ENCODE data around the gene COPZ2.

COPZ2 gene

DNA sequence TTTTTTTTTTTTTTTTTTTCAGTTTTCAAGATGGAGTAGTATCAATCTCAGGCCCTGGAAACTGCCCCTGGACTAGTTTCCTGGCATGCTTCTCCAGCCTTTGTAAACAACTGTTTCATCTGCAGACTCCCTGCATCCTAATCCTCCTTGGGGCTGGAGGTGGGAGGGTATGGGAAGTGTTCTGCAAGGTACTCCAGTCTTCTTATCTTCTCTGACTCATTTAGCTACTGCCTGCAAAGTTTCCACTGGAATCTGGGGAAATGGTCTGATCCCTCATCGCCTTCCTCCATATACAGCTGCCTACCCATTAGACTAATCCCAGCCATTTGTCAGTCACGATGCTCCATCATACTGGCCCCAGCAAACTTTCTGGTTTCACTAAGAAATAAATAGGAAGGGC, 21.5 kb downstream of the COPZ2 start:
- Histone ChIP-seq H3K4me2 (no peak overlapping the region), H3K27me3 (ENCODE audit: insufficient read depth, low read depth) (no peaks in the 10 kb centered on the region; the same call in 1 of the 2 replicates), H3K36me3 (ENCODE audit: insufficient read depth) (no peaks in the 10 kb centered on the region), H4K20me1 (ENCODE audit: insufficient read depth) (no peaks in the 10 kb centered on the region), H3K27ac (no peak overlapping the region), H3K4me3 (IDR thresholded peaks at IDR 0.05; ENCODE audit: insufficient read depth, low read depth, low read length) (no peak overlapping the region), H3K9ac (no peak overlapping the region), H3K79me2 (ENCODE audit: insufficient read depth, low read depth) (no peaks in the 10 kb centered on the region), H2AFZ (ENCODE audit: low read depth) (no peak overlapping the region), H3K4me1 (ENCODE audit: low read depth, poor library complexity, severe bottlenecking) (peaks cover 33% of the 10 kb centered on the region)
- TF ChIP-seq CTCF (conservative IDR thresholded peaks at IDR 0.05; ENCODE audit: low read depth, low read length), result no peak

DNA sequence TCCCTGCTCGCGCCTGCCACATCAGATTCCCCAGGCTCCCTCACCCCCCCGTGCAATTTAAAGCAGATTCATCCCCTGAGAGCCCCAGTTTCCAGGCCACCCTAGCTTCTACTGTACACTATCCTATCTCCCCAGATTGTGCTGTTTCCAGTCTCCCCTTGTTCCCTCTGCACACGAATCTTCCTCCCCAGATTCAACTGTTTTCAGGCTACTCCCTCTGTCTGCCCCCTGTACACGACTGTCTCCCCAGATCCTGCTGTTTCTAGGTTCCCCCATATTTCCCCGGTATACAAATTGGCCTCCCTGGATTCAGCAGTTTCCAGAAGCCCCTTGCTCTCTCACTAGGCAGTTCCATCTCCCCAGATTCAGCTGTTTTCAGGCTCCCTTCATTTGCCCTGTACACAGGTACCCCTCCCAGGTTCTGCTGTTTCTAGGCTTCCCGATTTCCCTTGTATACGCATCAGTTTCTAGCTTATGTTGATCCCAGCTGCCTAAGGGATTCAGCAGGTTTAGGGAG, 22.9 kb downstream of the COPZ2 start:
- Histone ChIP-seq H3K27me3 (ENCODE audit: insufficient read depth, low read depth) (no peaks in the 10 kb centered on the region; the same call in 1 of the 2 replicates), H3K27ac (no peak overlapping the region), H4K20me1 (ENCODE audit: insufficient read depth) (no peaks in the 10 kb centered on the region), H3K4me3 (IDR thresholded peaks at IDR 0.05; ENCODE audit: insufficient read depth, low read depth, low read length) (no peak overlapping the region), H2AFZ (ENCODE audit: low read depth) (no peak overlapping the region), H3K79me2 (ENCODE audit: insufficient read depth, low read depth) (no peaks in the 10 kb centered on the region), H3K9ac (no peak overlapping the region), H3K4me2 (no peak overlapping the region), H3K36me3 (ENCODE audit: insufficient read depth) (no peaks in the 10 kb centered on the region), H3K4me1 (ENCODE audit: low read depth, poor library complexity, severe bottlenecking) (peaks cover 36% of the 10 kb centered on the region)
- TF ChIP-seq CTCF (conservative IDR thresholded peaks at IDR 0.05; ENCODE audit: low read depth, low read length), result no peak

- no peak overlapping the region for H3K4me2 ChIP-seq
- no peaks in the 10 kb centered on the region for H4K20me1 ChIP-seq (ENCODE audit: insufficient read depth)
- H3K27ac ChIP-seq, result no peak overlapping the region
- H3K4me1 ChIP-seq (ENCODE audit: low read depth, poor library complexity, severe bottlenecking), result peaks cover 36% of the 10 kb centered on the region
- no peaks in the 10 kb centered on the region for H3K36me3 ChIP-seq (ENCODE audit: insufficient read depth)
- no peak overlapping the region for H3K4me3 ChIP-seq (IDR thresholded peaks at IDR 0.05; ENCODE audit: insufficient read depth, low read depth, low read length)
- H3K27me3 ChIP-seq (ENCODE audit: insufficient read depth, low read depth), result no peaks in the 10 kb centered on the region; the same call in 1 of the 2 replicates
- no peaks in the 10 kb centered on the region for H3K79me2 ChIP-seq (ENCODE audit: insufficient read depth, low read depth)
- H2AFZ ChIP-seq (ENCODE audit: low read depth), result no peak overlapping the region
- H3K9ac ChIP-seq, result no peak overlapping the region
- TF ChIP-seq CTCF (conservative IDR thresholded peaks at IDR 0.05; ENCODE audit: low read depth, low read length), result no peak
Observed at GRCh38 chr17:48013876-48014594, 23.6 kb downstream of the COPZ2 start.

DNA sequence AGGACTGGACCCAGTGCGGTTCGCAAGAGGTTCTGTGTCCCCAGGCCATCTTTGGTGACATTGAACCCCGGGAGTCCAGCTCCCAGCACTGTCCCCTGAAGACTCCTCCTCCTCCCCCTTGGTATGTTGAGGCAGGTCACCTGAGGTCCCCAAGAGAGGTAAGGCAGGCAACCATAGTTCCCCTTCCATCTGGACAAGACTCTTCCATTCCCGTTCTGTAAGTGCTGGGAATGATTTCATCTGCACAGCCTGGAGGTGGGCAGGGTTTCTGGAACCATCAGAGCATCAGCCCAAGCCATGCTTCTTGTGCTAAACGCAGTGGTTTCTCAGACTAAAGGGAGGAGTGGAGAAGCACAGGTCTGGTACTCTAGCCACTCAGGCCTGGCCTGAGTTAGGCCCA, 24.9 kb downstream of the COPZ2 start:
- Histone ChIP-seq H3K9ac (no peak overlapping the region), H2AFZ (ENCODE audit: low read depth) (peak overlapping the region; percentile 89)

More for the DNA sequence above, 24.9 kb downstream of the COPZ2 start:
- TF ChIP-seq CTCF (conservative IDR thresholded peaks at IDR 0.05; ENCODE audit: low read depth, low read length), result no peak
- Histone ChIP-seq H3K4me1 (ENCODE audit: low read depth, poor library complexity, severe bottlenecking) (peaks cover 25% of the 10 kb centered on the region), H3K27ac (no peak overlapping the region), H3K4me3 (IDR thresholded peaks at IDR 0.05; ENCODE audit: insufficient read depth, low read depth, low read length) (no peak overlapping the region), H3K36me3 (ENCODE audit: insufficient read depth) (no peaks in the 10 kb centered on the region), H3K27me3 (ENCODE audit: insufficient read depth, low read depth) (no peaks in the 10 kb centered on the region; the same call in 1 of the 2 replicates), H3K79me2 (ENCODE audit: insufficient read depth, low read depth) (no peaks in the 10 kb centered on the region), H4K20me1 (ENCODE audit: insufficient read depth) (no peaks in the 10 kb centered on the region), H3K4me2 (peak overlapping the region; percentile 80; the same call in 1 of the 2 replicates)

Measured in KMS-11 (cell line).